ENCODE data around the gene FSD1L. TPM values are rescaled to one million over a fixed set of nuclear protein-coding genes. Genes with fewer than 3 reads are reported as not detected.

The FSD1L gene
- polyA plus RNA-seq, 2 of the 4 experiments (the other 2 are of a cell fraction), result 3.2 to 8.5 TPM

DNA sequence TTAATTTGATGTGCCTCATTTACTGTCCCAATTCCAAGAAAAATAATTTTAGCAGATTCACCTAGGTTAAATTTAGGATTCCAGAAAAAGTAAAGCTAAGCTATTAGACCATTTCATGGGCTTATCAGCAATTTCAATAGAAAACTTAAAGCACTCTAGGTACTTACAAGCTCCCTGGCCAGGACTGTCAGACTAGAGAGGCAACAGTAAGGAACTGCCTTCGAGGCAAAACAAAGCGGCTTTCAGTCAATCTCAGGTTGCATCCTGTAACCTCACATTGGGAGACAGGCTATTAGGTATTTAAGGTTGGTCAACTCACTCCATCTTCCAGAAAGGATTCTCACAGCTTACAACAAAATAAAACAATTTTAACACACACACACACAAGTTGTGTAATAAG lies 48.7 kb upstream of the FSD1L start:
- Histone ChIP-seq H3K4me1 (no peaks in the 10 kb centered on the region), H3K4me3 (no peak overlapping the region), H3K4me2 (no peak overlapping the region), H3K9me3 (no peaks in the 10 kb centered on the region), H3K27ac (no peak overlapping the region)
- CTCF ChIA-PET, result interaction anchor here (1.0 to 2.2 kb wide), 2 partner anchors 9 to 240 kb away, joined by 3 to 9 read pairs; no protein-coding TSS in a partner anchor
- DNase-seq (ENCODE audit: low read depth in 1 of 2, low spot score in 1 of 2), result no peak
- 94% methylated on average over 2 of the region's 2 CpGs for WGBS (ENCODE audit: missing lambda C conversion rate)
- TF ChIP-seq ZSCAN20 (CRISPR knock-in tag; IDR thresholded peaks at IDR 0.05) (no peak), RNF2 (IDR thresholded peaks at IDR 0.05; ENCODE audit: borderline replicate concordance, low read depth) (no peak), PBX3 (IDR thresholded peaks at IDR 0.05) (no peak), TFCP2L1 (CRISPR knock-in tag; IDR thresholded peaks at IDR 0.05) (no peak), MAZ (IDR thresholded peaks at IDR 0.05; ENCODE audit: borderline replicate concordance, low read depth, low read length) (no peak), POLR2AphosphoS2 (conservative IDR thresholded peaks at IDR 0.05; ENCODE audit: low read length) (no peak), CHD4 (IDR thresholded peaks at IDR 0.05; ENCODE audit: borderline replicate concordance) (no peak), HEYL (CRISPR knock-in tag; IDR thresholded peaks at IDR 0.05) (no peak)
- TF ChIP-seq, protein P1, sequence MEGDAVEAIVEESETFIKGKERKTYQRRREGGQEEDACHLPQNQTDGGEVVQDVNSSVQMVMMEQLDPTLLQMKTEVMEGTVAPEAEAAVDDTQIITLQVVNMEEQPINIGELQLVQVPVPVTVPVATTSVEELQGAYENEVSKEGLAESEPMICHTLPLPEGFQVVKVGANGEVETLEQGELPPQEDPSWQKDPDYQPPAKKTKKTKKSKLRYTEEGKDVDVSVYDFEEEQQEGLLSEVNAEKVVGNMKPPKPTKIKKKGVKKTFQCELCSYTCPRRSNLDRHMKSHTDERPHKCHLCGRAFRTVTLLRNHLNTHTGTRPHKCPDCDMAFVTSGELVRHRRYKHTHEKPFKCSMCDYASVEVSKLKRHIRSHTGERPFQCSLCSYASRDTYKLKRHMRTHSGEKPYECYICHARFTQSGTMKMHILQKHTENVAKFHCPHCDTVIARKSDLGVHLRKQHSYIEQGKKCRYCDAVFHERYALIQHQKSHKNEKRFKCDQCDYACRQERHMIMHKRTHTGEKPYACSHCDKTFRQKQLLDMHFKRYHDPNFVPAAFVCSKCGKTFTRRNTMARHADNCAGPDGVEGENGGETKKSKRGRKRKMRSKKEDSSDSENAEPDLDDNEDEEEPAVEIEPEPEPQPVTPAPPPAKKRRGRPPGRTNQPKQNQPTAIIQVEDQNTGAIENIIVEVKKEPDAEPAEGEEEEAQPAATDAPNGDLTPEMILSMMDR (IDR thresholded peaks at IDR 0.05), result no peak
- no peak for ATAC-seq
- no peak for FAIRE-seq
- POLR2A ChIA-PET, result interaction anchor here (0.6 to 1.2 kb wide), 2 partner anchors 19 to 155 kb away, joined by 3 to 7 read pairs; partner anchors contain the start of gene SLC44A1

DNA sequence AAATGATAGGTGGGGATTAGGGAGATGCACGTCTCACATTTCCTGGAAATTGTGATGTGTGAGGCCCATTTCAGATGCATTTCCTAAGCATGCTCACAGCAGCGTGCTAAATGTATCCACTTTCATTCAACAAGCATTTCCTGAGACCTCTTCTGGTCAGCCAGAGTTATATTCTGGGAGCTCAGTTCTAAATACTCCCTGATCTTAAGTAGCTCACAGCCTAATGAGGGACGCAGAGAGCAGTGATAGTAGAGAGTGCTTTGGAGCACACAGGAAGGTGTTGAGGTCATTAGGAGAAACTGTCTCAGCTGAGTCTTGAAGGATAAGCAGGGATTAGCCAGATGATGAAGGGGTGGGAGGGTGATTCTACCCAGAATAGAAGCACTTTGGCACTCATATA lies 46.2 kb upstream of the FSD1L start:
- peak in 1 of 2 experiments; percentile 14 for DNase-seq (ENCODE audit: low read depth in 1 of 2, low spot score in 1 of 2)
- Histone ChIP-seq H3K9me3 (no peaks in the 10 kb centered on the region), H3K27ac (no peak overlapping the region), H3K4me1 (no peaks in the 10 kb centered on the region), H3K4me2 (no peak overlapping the region), H3K4me3 (no peak overlapping the region)
- POLR2A ChIA-PET, result no interaction called here
- 78% methylated on average over 3 of the region's 3 CpGs for WGBS (ENCODE audit: missing lambda C conversion rate)
- CTCF ChIA-PET, result interaction anchor here (0.9 to 2.5 kb wide), 3 partner anchors 10 to 242 kb away, joined by 3 to 10 read pairs (median 4); no protein-coding TSS in a partner anchor
- FAIRE-seq, result no peak
- ATAC-seq, result peak; percentile 65 to 70; a peak in 4 of 6 replicates
- no peak for TF ChIP-seq E2F6 (IDR thresholded peaks at IDR 0.05; ENCODE audit: borderline replicate concordance, low read depth)
- 0 out of 5 replicates have a peak, but pooled peaks of 1 of the 2 experiments have one; percentile 6 for TF ChIP-seq RAD21 (conservative IDR thresholded peaks at IDR 0.05 in 1 of 2, IDR thresholded peaks at IDR 0.05 in 1 of 2)

DNA sequence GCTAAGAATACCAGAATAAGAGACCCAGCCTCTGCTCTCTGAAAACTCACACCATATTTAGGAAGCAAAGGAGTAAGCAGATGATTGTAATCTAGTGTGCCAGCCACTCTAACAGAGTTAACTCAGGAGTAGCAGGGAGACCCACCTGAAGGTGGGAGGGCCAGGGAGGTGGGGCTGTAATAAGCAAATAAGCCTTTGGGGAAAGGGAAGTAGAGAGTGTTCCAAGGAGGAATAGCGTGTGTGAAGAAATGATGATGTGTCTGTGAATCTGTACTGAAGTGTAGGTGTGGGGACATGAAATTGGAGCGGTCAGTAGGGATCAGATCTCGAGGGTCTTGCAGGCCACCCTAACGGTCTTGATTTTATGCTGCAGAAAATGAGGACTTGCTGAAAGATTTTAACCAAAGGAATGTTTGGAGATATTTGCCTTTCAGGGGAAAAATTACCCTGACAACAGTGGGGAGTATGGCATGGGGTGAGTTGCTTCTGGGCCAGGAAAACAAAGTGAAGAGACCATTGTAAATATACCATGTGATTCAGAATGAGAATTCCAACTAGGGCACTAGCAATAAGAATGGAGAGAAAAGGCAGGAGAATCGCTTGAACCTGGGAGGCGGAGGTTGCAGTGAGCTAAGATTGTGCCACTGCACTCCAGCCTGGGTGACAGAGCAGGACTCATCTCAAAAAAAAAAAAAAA lies 44.1 kb upstream of the FSD1L start:
- TF ChIP-seq GATA3 (IDR thresholded peaks at IDR 0.05; ENCODE audit: borderline replicate concordance) (no peak), CHD4 (IDR thresholded peaks at IDR 0.05; ENCODE audit: borderline replicate concordance) (no peak), REST (IDR thresholded peaks at IDR 0.05) (no peak), ZC3H11A (IDR thresholded peaks at IDR 0.05) (no peak), KDM1A (IDR thresholded peaks at IDR 0.05; ENCODE audit: low read depth) (no peak), ZSCAN20 (CRISPR knock-in tag; IDR thresholded peaks at IDR 0.05) (no peak), PBX3 (IDR thresholded peaks at IDR 0.05) (no peak)
- TF ChIP-seq, protein P2, sequence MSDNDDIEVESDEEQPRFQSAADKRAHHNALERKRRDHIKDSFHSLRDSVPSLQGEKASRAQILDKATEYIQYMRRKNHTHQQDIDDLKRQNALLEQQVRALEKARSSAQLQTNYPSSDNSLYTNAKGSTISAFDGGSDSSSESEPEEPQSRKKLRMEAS (IDR thresholded peaks at IDR 0.05), result no peak
- DNase-seq (ENCODE audit: low read depth in 1 of 2, low spot score in 1 of 2) (no peak), ATAC-seq (no peak), FAIRE-seq (no peak)
- Histone ChIP-seq H3K4me3 (no peak overlapping the region), H3K4me2 (no peak overlapping the region), H3K4me1 (no peaks in the 10 kb centered on the region), H3K9me3 (no peaks in the 10 kb centered on the region), H3K27ac (no peak overlapping the region)
- 77% methylated on average over 6 of the region's 6 CpGs for WGBS (ENCODE audit: missing lambda C conversion rate)
- CTCF ChIA-PET, result interaction anchor here (1.2 to 2.5 kb wide), 3 partner anchors 12 to 244 kb away, joined by 3 to 10 read pairs (median 5); no protein-coding TSS in a partner anchor
- POLR2A ChIA-PET, result interaction anchor here (0.6 kb wide), 1 partner anchor 477 kb away, joined by 3 read pairs; no protein-coding TSS in a partner anchor
